Adrenal gland (tissue), 12 donors: ENCODE measurements around the gene MYO1E. TPM values are rescaled to one million over a fixed set of nuclear protein-coding genes. Genes with fewer than 3 reads are reported as not detected.

Experiments used
- DNase-seq, 7 donors: peaks; one replicate each; pipeline ENCODE4 v3.0.0-alpha.2; 2019 to 2020
- H3K27ac ChIP-seq, 5 donors: fragments of 200-600 bp; sonication (generic) in 4 of 5; 1 replicate in 3 of 5; 2 replicates in 2 of 5; pipeline versions ENCODE4 v1.5.1 to v1.8.0; 2016 to 2020; ENCODE audit warnings: mild to moderate bottlenecking in 1 of 5
- H3K27me3 ChIP-seq: fragments of 200-600 bp; 2 replicates; pipeline ENCODE4 v1.8.0; 2021
- H3K36me3 ChIP-seq, 2 donors: fragments of 200-600 bp; replicated peaks in 1 of 2; 1 replicate in 1 of 2; 2 replicates in 1 of 2; pipeline versions ENCODE4 v1.5.1 to v1.8.0; 2018 to 2022
- H3K4me1 ChIP-seq, 2 donors: fragments of 200-600 bp; replicated peaks in 1 of 2; 1 replicate in 1 of 2; 2 replicates in 1 of 2; pipeline versions ENCODE4 v1.5.1 to v1.8.0; 2018 to 2021
- H3K4me3 ChIP-seq, 4 donors: fragments of 200-600 bp; sonication (generic) in 3 of 4; one replicate each; pipeline ENCODE4 v1.5.1; 2016 to 2018
- H3K9me3 ChIP-seq, 3 donors: fragments of 200-600 bp; sonication (generic) in 1 of 3; replicated peaks in 1 of 3; 1 replicate in 2 of 3; 2 replicates in 1 of 3; pipeline versions ENCODE4 v1.5.1 to v1.8.0; 2016 to 2021
- CTCF ChIP-seq, 6 experiments: fragments of 450-650 bp in 4 of 6; fragments of 200-600 bp in 2 of 6; sonication (generic) in 1 of 6; IDR thresholded peaks; 1 replicate in 5 of 6; 2 replicates in 1 of 6; pipeline versions ENCODE4 v1.5.1 to v1.8.0; 2016 to 2021; ENCODE audit warnings: antibody characterized with exemption in 6 of 6, mild to moderate bottlenecking in 2 of 6, moderate library complexity in 1 of 6
- POLR2A ChIP-seq, 2 donors: fragments of 450-650 bp; IDR thresholded peaks; one replicate each; pipeline ENCODE4 v1.6.1; 2017; ENCODE audit warnings: antibody characterized with exemption in 2 of 2, mild to moderate bottlenecking in 2 of 2, moderate library complexity in 1 of 2
- WGBS, 4 donors: extraction: QIAGEN DNeasy Blood & Tissue Kit in 2 of 4; methylation state at CpG; one replicate each; pipeline versions ENCODE4 v1.1.5 to v1.1.7; 2013 to 2017; 5-methylcytosine and 5-hydroxymethylcytosine counted together
- intact Hi-C, 2 donors: fragments of 100-400 bp; cut with DNase I; formaldehyde crosslinking; loops; one replicate each; pipeline versions ENCODE4 v1.14.1 to v1.15.0; 2022 to 2023
- polyA plus RNA-seq, 3 donors: library from polyadenylated mRNA; stranded (reverse); fragments of 200-250 nt in 2 of 3; fragments of 350-450 nt in 1 of 3; fragmentation: Illumina TruSeq in 1 of 3; extraction: RNeasy Lipid Tissue Mini Kit (QIAGEN cat#74804) in 1 of 3; gene quantifications; one replicate each; pipeline ENCODE4 v1.2.3, GENCODE V29; 2013 to 2014
- total RNA-seq, 9 donors: library from RNA; depleted of rRNA in 4 of 9; stranded (reverse); fragments of >200 nt in 4 of 9; fragments of 120-200 nt in 1 of 9; fragmentation: NEBNext Ultra II Directional in 1 of 9; extraction: Animal tissue kit (Norgen Biotek cat#: 25700) in 1 of 9; gene quantifications; one replicate each; pipeline versions ENCODE4 v1.1.0 to v1.2.4, GENCODE V29; 2013 to 2023
- donor health status: healthy with polysubstance abuse.
- donor health status: Bipolar disorder and iron deficiency.
- donor health status: DM: yes; HTN: yes; CAD: no.
- donor health status: DM: no; HTN: no; CAD: no.
- donor health status: DM: no; HTN: no; CAD: no.
- donor health status: DM: yes; HTN: yes; CAD: no.

MYO1E gene
- total and polyA plus RNA-seq, 12 donors, result 11.9 to 50.8 (median 26.0) TPM

GRCh38 chr15:59268852-59269407, 103.7 kb downstream of the MYO1E start:
- H3K4me3 ChIP-seq, result no peak overlapping the region
- H3K4me1 ChIP-seq, result no peaks in the 10 kb centered on the region
- intact Hi-C loops, result no loop called here
- 87 to 91% (median 89%) methylated on average over 10 of the region's 10 CpGs for WGBS, 4 donors
- no peak for DNase-seq
- no peaks in the 10 kb centered on the region for H3K27me3 ChIP-seq
- H3K36me3 ChIP-seq, result no peaks in the 10 kb centered on the region
- no peak overlapping the region for H3K27ac ChIP-seq
- no peaks in the 10 kb centered on the region for H3K9me3 ChIP-seq
- TF ChIP-seq POLR2A (IDR thresholded peaks at IDR 0.05) (no peak), CTCF (IDR thresholded peaks at IDR 0.05) (no peak)

GRCh38 chr15:59268168-59268851, 104.4 kb downstream of the MYO1E start:
- Histone ChIP-seq H3K4me3 (no peak overlapping the region), H3K27me3 (no peaks in the 10 kb centered on the region), H3K9me3 (no peaks in the 10 kb centered on the region), H3K36me3 (no peaks in the 10 kb centered on the region), H3K4me1 (no peaks in the 10 kb centered on the region), H3K27ac (no peak overlapping the region)
- intact Hi-C loops, result no loop called here
- no peak for DNase-seq
- TF ChIP-seq CTCF (IDR thresholded peaks at IDR 0.05) (no peak), POLR2A (IDR thresholded peaks at IDR 0.05) (no peak)
- WGBS, 4 donors, result 90 to 92% (median 90%) methylated on average over 3 of the region's 3 CpGs

GRCh38 chr15:59266028-59266427, 106.6 kb downstream of the MYO1E start:
- Histone ChIP-seq H3K4me3 (no peak overlapping the region), H3K9me3 (no peaks in the 10 kb centered on the region), H3K27ac (no peak overlapping the region), H3K27me3 (no peaks in the 10 kb centered on the region), H3K4me1 (no peaks in the 10 kb centered on the region), H3K36me3 (no peaks in the 10 kb centered on the region)
- intact Hi-C loops, result no loop called here
- DNase-seq, result no peak
- 94 to 97% (median 95%) methylated on average over 5 of the region's 5 CpGs for WGBS, 4 donors
- no peak for TF ChIP-seq CTCF (IDR thresholded peaks at IDR 0.05)
- no peak for TF ChIP-seq POLR2A (IDR thresholded peaks at IDR 0.05)

- H3K27me3 ChIP-seq, result no peaks in the 10 kb centered on the region
- H3K4me3 ChIP-seq, result no peak overlapping the region
- no peak for DNase-seq
- H3K9me3 ChIP-seq, result no peaks in the 10 kb centered on the region
- H3K36me3 ChIP-seq, result no peaks in the 10 kb centered on the region
- no peaks in the 10 kb centered on the region for H3K4me1 ChIP-seq
- WGBS, 4 donors, result 95 to 98% (median 95%) methylated on average over 7 of the region's 7 CpGs
- intact Hi-C loops, result no loop called here
- TF ChIP-seq CTCF (IDR thresholded peaks at IDR 0.05) (no peak), POLR2A (IDR thresholded peaks at IDR 0.05) (no peak)
- no peak overlapping the region for H3K27ac ChIP-seq
Measured at GRCh38 chr15:59262316-59262715, 110.4 kb downstream of the MYO1E start.
